ENCODE results near the gene SMTN.

- TF ChIP-seq POLR2A (IDR thresholded peaks at IDR 0.05; ENCODE audit: low read depth, low read length) (no peak), CTCF (IDR thresholded peaks at IDR 0.05; ENCODE audit: extremely low read depth in 1 of 2, insufficient read depth in 1 of 2, low read depth in 1 of 2, low read length in 2 of 2) (peak; percentile 76 to 85), EZH2 (IDR thresholded peaks at IDR 0.05; ENCODE audit: borderline replicate concordance, low read depth, low read length, severe bottlenecking) (no peak), POLR2AphosphoS5 (IDR thresholded peaks at IDR 0.05; ENCODE audit: insufficient read depth, low read depth, low read length) (no peak), JUN (IDR thresholded peaks at IDR 0.05; ENCODE audit: borderline replicate concordance, insufficient read depth, insufficient read length, low read depth) (no peak), GATA2 (IDR thresholded peaks at IDR 0.05; ENCODE audit: insufficient read depth, insufficient read length, low read depth, low read length) (no peak)
Observed at GRCh38 chr22:31089160-31090100, 8.3 kb downstream of the SMTN start.
